HCT116 (cell line): ENCODE measurements around the gene INO80C.

Experiments used
- CTCF ChIP-seq, 3 experiments: fragments of 200-600 bp in 1 of 3; sonication (generic) in 1 of 3; IDR thresholded peaks in 2 of 3; conservative IDR thresholded peaks in 1 of 3; 2 replicates each; pipeline ENCODE4 v1.5.1; 2012 to 2017; ENCODE audit warnings: low read depth in 2 of 3, low read length in 2 of 3, antibody characterized with exemption in 1 of 3, borderline replicate concordance in 1 of 3, control low read depth in 1 of 3, mild to moderate bottlenecking in 1 of 3, mixed read lengths in 1 of 3, mixed run types in 1 of 3, moderate library complexity in 1 of 3; ENCODE audit not compliant: insufficient read depth in 1 of 3
- ELF1 ChIP-seq: IDR thresholded peaks from 2 replicates; pipeline ENCODE4 v1.6.1; 2012; ENCODE audit warnings: low read depth, borderline replicate concordance
- EZH2 ChIP-seq: fragments of 200-600 bp; sonication (generic); IDR thresholded peaks from 2 replicates; pipeline ENCODE4 v1.6.1; 2017; ENCODE audit warnings: antibody characterized with exemption, mixed run types
- EZH2phosphoT487 ChIP-seq: fragments of 200-600 bp; IDR thresholded peaks from 2 replicates; pipeline ENCODE4 v1.6.1; 2018; ENCODE audit warnings: antibody characterized with exemption, borderline replicate concordance
- POLR2A ChIP-seq: IDR thresholded peaks from 2 replicates; pipeline ENCODE4 v1.7.0; 2011; ENCODE audit warnings: borderline replicate concordance; ENCODE audit not compliant: insufficient read depth, insufficient read length; ENCODE audit errors: extremely low read depth
- POLR2AphosphoS5 ChIP-seq: IDR thresholded peaks from 2 replicates; pipeline ENCODE4 v1.6.1; 2011; ENCODE audit warnings: mild to moderate bottlenecking, low read depth, low read length, moderate library complexity
- TF ChIP-seq, protein P1 (sequence below): IDR thresholded peaks from 2 replicates; pipeline ENCODE4 v1.6.1; 2011; ENCODE audit warnings: mild to moderate bottlenecking, low read length, moderate library complexity; ENCODE audit not compliant: insufficient replicate concordance; ENCODE audit errors: extremely low read depth

DNA sequence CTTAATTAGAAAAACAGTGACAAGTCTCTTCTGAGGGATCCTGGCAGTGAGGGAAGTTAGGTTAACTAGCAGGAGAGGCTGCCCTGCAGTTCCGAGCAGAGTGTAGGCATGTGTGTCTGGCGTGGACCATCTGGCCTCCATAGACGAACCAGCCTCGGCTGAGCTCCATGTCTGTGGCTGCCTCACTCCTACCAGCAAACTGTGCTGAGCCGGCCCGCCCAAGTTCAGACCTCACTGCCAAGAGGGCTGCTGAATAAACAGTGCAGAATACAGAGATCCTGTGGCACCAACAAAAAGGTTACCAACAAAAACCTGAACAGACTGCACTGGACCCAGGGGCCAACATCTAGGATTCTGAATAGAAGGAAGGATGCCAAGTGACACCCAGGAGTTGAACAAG lies 27.3 kb downstream of the INO80C start:
- no peak for TF ChIP-seq CTCF (IDR thresholded peaks at IDR 0.05 in 2 of 3, conservative IDR thresholded peaks at IDR 0.05 in 1 of 3; ENCODE audit: borderline replicate concordance in 1 of 3, insufficient read depth in 1 of 3, low read depth in 2 of 3, low read length in 2 of 3)
- TF ChIP-seq ELF1 = no peak
- no peak for TF ChIP-seq POLR2AphosphoS5
- no peak for TF ChIP-seq EZH2
- TF ChIP-seq POLR2A = no peak
- TF ChIP-seq, protein P1, sequence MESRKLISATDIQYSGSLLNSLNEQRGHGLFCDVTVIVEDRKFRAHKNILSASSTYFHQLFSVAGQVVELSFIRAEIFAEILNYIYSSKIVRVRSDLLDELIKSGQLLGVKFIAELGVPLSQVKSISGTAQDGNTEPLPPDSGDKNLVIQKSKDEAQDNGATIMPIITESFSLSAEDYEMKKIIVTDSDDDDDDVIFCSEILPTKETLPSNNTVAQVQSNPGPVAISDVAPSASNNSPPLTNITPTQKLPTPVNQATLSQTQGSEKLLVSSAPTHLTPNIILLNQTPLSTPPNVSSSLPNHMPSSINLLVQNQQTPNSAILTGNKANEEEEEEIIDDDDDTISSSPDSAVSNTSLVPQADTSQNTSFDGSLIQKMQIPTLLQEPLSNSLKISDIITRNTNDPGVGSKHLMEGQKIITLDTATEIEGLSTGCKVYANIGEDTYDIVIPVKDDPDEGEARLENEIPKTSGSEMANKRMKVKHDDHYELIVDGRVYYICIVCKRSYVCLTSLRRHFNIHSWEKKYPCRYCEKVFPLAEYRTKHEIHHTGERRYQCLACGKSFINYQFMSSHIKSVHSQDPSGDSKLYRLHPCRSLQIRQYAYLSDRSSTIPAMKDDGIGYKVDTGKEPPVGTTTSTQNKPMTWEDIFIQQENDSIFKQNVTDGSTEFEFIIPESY = no peak
- no peak for TF ChIP-seq EZH2phosphoT487
